GM23338 (cell line): ENCODE data around the gene EEPD1. TPM values are rescaled to one million over a fixed set of nuclear protein-coding genes. Genes with fewer than 3 reads are reported as not detected.

Source experiments
- ATAC-seq: fragments of 200-7000 bp; cut with Tn5 transposase; 3 replicates; pipeline ENCODE4 v1.9.1; 2020
- DNase-seq: peaks from one replicate; pipeline ENCODE4 v3.0.0-alpha.2; 2015; ENCODE audit warnings: low spot score
- H2AFZ ChIP-seq: fragments of 200-600 bp; sonication (generic); 2 replicates; pipeline ENCODE4 v1.8.0; 2016; ENCODE audit warnings: antibody characterized with exemption, mild to moderate bottlenecking, moderate library complexity
- H3F3A ChIP-seq: fragments of 200-600 bp; sonication (generic); replicated peaks from 2 replicates; pipeline ENCODE4 v1.8.0; 2017; ENCODE audit warnings: antibody characterized with exemption, mixed run types, low read depth
- H3K27ac ChIP-seq: fragments of 200-600 bp; sonication (generic); 2 replicates; pipeline ENCODE4 v1.6.1; 2016; ENCODE audit warnings: low read depth
- H3K27me3 ChIP-seq: fragments of 200-600 bp; sonication (generic); 2 replicates; pipeline ENCODE4 v1.8.0; 2016; ENCODE audit warnings: mild to moderate bottlenecking, mixed run types, moderate library complexity; ENCODE audit not compliant: insufficient read depth
- H3K36me3 ChIP-seq: fragments of 200-600 bp; sonication (generic); 2 replicates; pipeline ENCODE4 v1.8.0; 2016; ENCODE audit warnings: mild to moderate bottlenecking; ENCODE audit not compliant: insufficient read depth
- H3K4me1 ChIP-seq: fragments of 200-600 bp; sonication (generic); 2 replicates; pipeline ENCODE4 v1.8.0; 2016; ENCODE audit warnings: mild to moderate bottlenecking, moderate library complexity; ENCODE audit not compliant: insufficient read depth
- H3K4me2 ChIP-seq: fragments of 200-600 bp; sonication (generic); 2 replicates; pipeline ENCODE4 v1.7.1; 2017; ENCODE audit warnings: mixed run types
- H3K4me3 ChIP-seq: fragments of 200-600 bp; sonication (generic); 2 replicates; pipeline ENCODE4 v1.6.1; 2016; ENCODE audit warnings: mixed run types
- H3K79me2 ChIP-seq: fragments of 200-600 bp; sonication (generic); replicated peaks from 2 replicates; pipeline ENCODE4 v1.8.0; 2017; ENCODE audit warnings: mild to moderate bottlenecking; ENCODE audit not compliant: insufficient read depth
- H3K9me2 ChIP-seq: fragments of 200-600 bp; sonication (generic); 2 replicates; pipeline ENCODE4 v1.8.0; 2017; ENCODE audit not compliant: insufficient read depth
- H4K20me1 ChIP-seq: fragments of 200-600 bp; sonication (generic); replicated peaks from 2 replicates; pipeline ENCODE4 v1.8.0; 2017; ENCODE audit warnings: mild to moderate bottlenecking; ENCODE audit not compliant: insufficient read depth
- H3K27ac Mint-ChIP-seq: 2 replicates; pipeline ENCODE4 v1.8.0; 2020; ENCODE audit warnings: inconsistent platforms, mild to moderate bottlenecking, moderate library complexity, mixed read lengths
- H3K27me3 Mint-ChIP-seq: 3 replicates; pipeline ENCODE4 v1.8.0; 2022; ENCODE audit warnings: low read depth, mild to moderate bottlenecking, moderate library complexity, mixed read lengths, inconsistent platforms; ENCODE audit not compliant: insufficient read depth, poor library complexity
- H3K36me3 Mint-ChIP-seq: 3 replicates; pipeline ENCODE4 v1.8.0; 2021; ENCODE audit warnings: low read depth, mild to moderate bottlenecking, inconsistent platforms, moderate library complexity, mixed read lengths
- H3K4me1 Mint-ChIP-seq: 3 replicates; pipeline ENCODE4 v1.8.0; 2020; ENCODE audit warnings: mild to moderate bottlenecking, inconsistent platforms, mixed read lengths
- H3K4me3 Mint-ChIP-seq: 3 replicates; pipeline ENCODE4 v1.8.0; 2021; ENCODE audit warnings: moderate library complexity, mild to moderate bottlenecking, inconsistent platforms, mixed read lengths
- H3K9me3 Mint-ChIP-seq: 3 replicates; pipeline ENCODE4 v1.8.0; 2020; ENCODE audit warnings: moderate library complexity, mild to moderate bottlenecking, inconsistent platforms, mixed read lengths
- EZH2 ChIP-seq: fragments of 200-600 bp; sonication (generic); IDR thresholded peaks from one replicate; pipeline ENCODE4 v1.8.0; 2017; ENCODE audit warnings: antibody characterized with exemption, mild to moderate bottlenecking, low read depth; ENCODE audit not compliant: unreplicated experiment
- EZH2phosphoT487 ChIP-seq: fragments of 200-600 bp; sonication (generic); IDR thresholded peaks from one replicate; pipeline ENCODE4 v1.8.1; 2018; ENCODE audit warnings: antibody characterized with exemption; ENCODE audit not compliant: unreplicated experiment
- ZNF331 ChIP-seq: fragments of 250-450 bp; sonication (Bioruptor Pico); IDR thresholded peaks from 2 replicates; pipeline ENCODE4 v1.5.0; 2020; ENCODE audit warnings: low read depth, mild to moderate bottlenecking, moderate library complexity
- ZNF462 ChIP-seq: fragments of 250-450 bp; sonication (Bioruptor Pico); IDR thresholded peaks from 2 replicates; pipeline ENCODE4 v1.5.0; 2020; ENCODE audit warnings: mild to moderate bottlenecking, moderate library complexity
- polyA plus RNA-seq: library from polyadenylated mRNA; unstranded; fragments of >200 nt; fragmentation: Nextera tagmentation; extraction: Ambion mirVana; gene quantifications from 2 replicates; pipeline ENCODE4 v1.2.1, GENCODE V29; 2016
- total RNA-seq: library from RNA; depleted of rRNA; stranded (reverse); fragments of >200 nt; shearing (Covaris generic); gene quantifications from 2 replicates; pipeline ENCODE4 v1.2.3, GENCODE V29; 2014
- TF ChIP-seq, protein P1 (sequence below): IDR thresholded peaks from one replicate; pipeline ENCODE4 v1.6.1; 2018; ENCODE audit warnings: antibody characterized with exemption; ENCODE audit not compliant: unreplicated experiment

EEPD1 gene
- total and polyA plus RNA-seq, 2 experiments from 2014 or later: 4.1 to 17.1 TPM

DNA sequence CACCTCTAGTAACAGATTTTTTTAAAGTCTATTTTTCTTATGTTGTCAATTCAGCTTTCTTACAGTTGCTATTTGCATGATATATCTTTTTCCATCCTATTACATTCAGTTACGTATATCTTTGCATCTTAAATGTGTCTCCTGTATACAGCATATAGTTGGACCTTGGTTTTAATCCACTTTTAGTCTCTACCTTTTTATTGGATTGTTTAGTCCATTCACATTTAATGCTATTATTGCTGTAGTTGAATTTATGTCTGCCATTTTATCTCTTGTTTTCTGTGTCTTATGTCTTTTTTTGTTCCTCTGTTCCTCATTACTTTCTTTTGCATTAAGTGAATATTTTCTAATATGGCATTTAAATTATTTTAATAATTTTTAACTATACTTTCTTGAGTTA, 100.6 kb downstream of the EEPD1 start:
- DNase-seq (no peak), ATAC-seq (no peak)
- Histone ChIP-seq H2AFZ (no peak overlapping the region), H3K27ac (no peak overlapping the region), H3K9me2 (no peaks in the 10 kb centered on the region), H3K36me3 (no peaks in the 10 kb centered on the region), H3F3A (no peaks in the 10 kb centered on the region), H3K4me3 (no peak overlapping the region), H3K4me2 (no peak overlapping the region), H3K79me2 (no peaks in the 10 kb centered on the region), H3K27me3 (no peaks in the 10 kb centered on the region), H4K20me1 (no peaks in the 10 kb centered on the region), H3K4me1 (peaks cover 7% of the 10 kb centered on the region; the same call in 1 of the 2 replicates)
- Mint-ChIP-seq H3K27ac (no peak overlapping the region), H3K36me3 (peaks cover 45% of the 10 kb centered on the region), H3K27me3 (peaks cover 3% of the 10 kb centered on the region), H3K4me3 (no peak overlapping the region), H3K4me1 (peaks cover 13% of the 10 kb centered on the region), H3K9me3 (peaks cover 34% of the 10 kb centered on the region)
- TF ChIP-seq, protein P1, sequence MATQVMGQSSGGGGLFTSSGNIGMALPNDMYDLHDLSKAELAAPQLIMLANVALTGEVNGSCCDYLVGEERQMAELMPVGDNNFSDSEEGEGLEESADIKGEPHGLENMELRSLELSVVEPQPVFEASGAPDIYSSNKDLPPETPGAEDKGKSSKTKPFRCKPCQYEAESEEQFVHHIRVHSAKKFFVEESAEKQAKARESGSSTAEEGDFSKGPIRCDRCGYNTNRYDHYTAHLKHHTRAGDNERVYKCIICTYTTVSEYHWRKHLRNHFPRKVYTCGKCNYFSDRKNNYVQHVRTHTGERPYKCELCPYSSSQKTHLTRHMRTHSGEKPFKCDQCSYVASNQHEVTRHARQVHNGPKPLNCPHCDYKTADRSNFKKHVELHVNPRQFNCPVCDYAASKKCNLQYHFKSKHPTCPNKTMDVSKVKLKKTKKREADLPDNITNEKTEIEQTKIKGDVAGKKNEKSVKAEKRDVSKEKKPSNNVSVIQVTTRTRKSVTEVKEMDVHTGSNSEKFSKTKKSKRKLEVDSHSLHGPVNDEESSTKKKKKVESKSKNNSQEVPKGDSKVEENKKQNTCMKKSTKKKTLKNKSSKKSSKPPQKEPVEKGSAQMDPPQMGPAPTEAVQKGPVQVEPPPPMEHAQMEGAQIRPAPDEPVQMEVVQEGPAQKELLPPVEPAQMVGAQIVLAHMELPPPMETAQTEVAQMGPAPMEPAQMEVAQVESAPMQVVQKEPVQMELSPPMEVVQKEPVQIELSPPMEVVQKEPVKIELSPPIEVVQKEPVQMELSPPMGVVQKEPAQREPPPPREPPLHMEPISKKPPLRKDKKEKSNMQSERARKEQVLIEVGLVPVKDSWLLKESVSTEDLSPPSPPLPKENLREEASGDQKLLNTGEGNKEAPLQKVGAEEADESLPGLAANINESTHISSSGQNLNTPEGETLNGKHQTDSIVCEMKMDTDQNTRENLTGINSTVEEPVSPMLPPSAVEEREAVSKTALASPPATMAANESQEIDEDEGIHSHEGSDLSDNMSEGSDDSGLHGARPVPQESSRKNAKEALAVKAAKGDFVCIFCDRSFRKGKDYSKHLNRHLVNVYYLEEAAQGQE: no peak
- TF ChIP-seq ZNF331 (CRISPR knock-in tag): no peak
- no peak for TF ChIP-seq EZH2phosphoT487
- TF ChIP-seq EZH2: no peak
- no peak for TF ChIP-seq ZNF462 (CRISPR knock-in tag)
